ENCODE measurements around the gene TPRG1L.

The TPRG1L gene

GRCh38 chr1:3630161-3630611 lies 5.4 kb downstream of the TPRG1L start:
- no peak for DNase-seq (ENCODE audit: low read depth)

- DNase-seq (ENCODE audit: low read depth), result no peak
Observed at GRCh38 chr1:3630914-3631313, 6.1 kb downstream of the TPRG1L start.

GRCh38 chr1:3631320-3632260 lies 6.8 kb downstream of the TPRG1L start:
- no peak for DNase-seq (ENCODE audit: low read depth)

- no peak for DNase-seq (ENCODE audit: low read depth)
Observed at GRCh38 chr1:3632298-3632697, 7.5 kb downstream of the TPRG1L start.

- DNase-seq (ENCODE audit: low read depth), result no peak
Observed at GRCh38 chr1:3632716-3633343, 8.0 kb downstream of the TPRG1L start.

- no peak for DNase-seq (ENCODE audit: low read depth)
Observed at GRCh38 chr1:3633344-3634058, 8.7 kb downstream of the TPRG1L start.

- no peak for DNase-seq (ENCODE audit: low read depth)
Observed at GRCh38 chr1:3634059-3634800, 9.4 kb downstream of the TPRG1L start.

- no peak for DNase-seq (ENCODE audit: low read depth)
Observed at GRCh38 chr1:3636080-3636479, 11.3 kb downstream of the TPRG1L start.

GRCh38 chr1:3636531-3636930 lies 11.7 kb downstream of the TPRG1L start:
- DNase-seq (ENCODE audit: low read depth), result no peak

- no peak for DNase-seq (ENCODE audit: low read depth)
Observed at GRCh38 chr1:3638027-3638426, 13.2 kb downstream of the TPRG1L start.

- no peak for DNase-seq (ENCODE audit: low read depth)
Observed at GRCh38 chr1:3638676-3639075, 13.9 kb downstream of the TPRG1L start.

GRCh38 chr1:3639397-3639911 lies 14.6 kb downstream of the TPRG1L start:
- no peak for DNase-seq (ENCODE audit: low read depth)

GRCh38 chr1:3640121-3640837 lies 15.5 kb downstream of the TPRG1L start:
- no peak for DNase-seq (ENCODE audit: low read depth)

GRCh38 chr1:3641046-3641760 lies 16.4 kb downstream of the TPRG1L start:
- DNase-seq (ENCODE audit: low read depth), result no peak

GRCh38 chr1:3641816-3642215 lies 17.0 kb downstream of the TPRG1L start:
- no peak for DNase-seq (ENCODE audit: low read depth)

GRCh38 chr1:3642919-3643675 lies 18.3 kb downstream of the TPRG1L start:
- DNase-seq (ENCODE audit: low read depth), result no peak

- no peak for DNase-seq (ENCODE audit: low read depth)
Observed at GRCh38 chr1:3644273-3644672, 19.5 kb downstream of the TPRG1L start.

- no peak for DNase-seq (ENCODE audit: low read depth)
Observed at GRCh38 chr1:3645247-3645646, 20.4 kb downstream of the TPRG1L start.

- no peak for DNase-seq (ENCODE audit: low read depth)
Observed at GRCh38 chr1:3645666-3646355, 21.0 kb downstream of the TPRG1L start.

Measured in CMK (cell line).